HepG2 (cell line): ENCODE results near the gene PCDH11Y.
"Not testable (repeated sequence)": the region's sequence is repeated elsewhere in the genome, so short reads cannot be mapped to it uniquely, and the experiment has no call there.

Source experiments
- CEBPB ChIP-seq: IDR thresholded peaks from 2 replicates; pipeline ENCODE4 v1.6.1; 2011; ENCODE audit warnings: low read depth, low read length, improper control_type of control experiment, borderline replicate concordance
- DNMT1 ChIP-seq: sonication (generic); formaldehyde crosslinking; IDR thresholded peaks from 2 replicates; pipeline ENCODE4 v1.5.1; 2020; ENCODE audit warnings: mild to moderate bottlenecking, missing genetic modification reagents
- E2F5 ChIP-seq: sonication (generic); formaldehyde crosslinking; conservative IDR thresholded peaks from 2 replicates; pipeline ENCODE4 v1.4.0; 2020; ENCODE audit warnings: missing genetic modification reagents
- EP300 ChIP-seq, 3 experiments: sonication (generic) in 1 of 3; formaldehyde crosslinking in 1 of 3; IDR thresholded peaks; 2 replicates each; pipeline versions ENCODE4 v1.5.1 to v1.6.1; 2011 to 2020; ENCODE audit warnings: low read depth in 2 of 3, low read length in 2 of 3, borderline replicate concordance in 1 of 3, improper control_type of control experiment in 1 of 3, mild to moderate bottlenecking in 1 of 3, missing genetic modification reagents in 1 of 3, moderate library complexity in 1 of 3
- HNF4A ChIP-seq: sonication (generic); formaldehyde crosslinking; IDR thresholded peaks from 2 replicates; pipeline ENCODE4 v1.4.0; 2020; ENCODE audit warnings: missing genetic modification reagents
- MED1 ChIP-seq: sonication (generic); formaldehyde crosslinking; IDR thresholded peaks from 2 replicates; pipeline ENCODE4 v1.4.0; 2020; ENCODE audit warnings: missing genetic modification reagents
- MED13 ChIP-seq: sonication (generic); formaldehyde crosslinking; IDR thresholded peaks from 2 replicates; pipeline ENCODE4 v1.5.0; 2020; ENCODE audit warnings: missing genetic modification reagents
- NR1H2 ChIP-seq: sonication (generic); formaldehyde crosslinking; IDR thresholded peaks from 2 replicates; pipeline ENCODE4 v1.8.1; 2022; ENCODE audit warnings: low read depth, missing genetic modification reagents, borderline replicate concordance
- RBM22 ChIP-seq: fragments of 200-400 bp; formaldehyde crosslinking; optimal IDR thresholded peaks from 2 replicates; pipeline ENCODE3; 2017; ENCODE audit warnings: mild to moderate bottlenecking, low read length, moderate library complexity
- SAP130 ChIP-seq: IDR thresholded peaks from 2 replicates; pipeline ENCODE4 v1.6.1; 2016; ENCODE audit warnings: low read depth
- SRF ChIP-seq: IDR thresholded peaks from 2 replicates; pipeline ENCODE4 v1.6.1; 2011; ENCODE audit warnings: mild to moderate bottlenecking, low read depth, low read length, moderate library complexity
- STAG1 ChIP-seq: sonication (generic); formaldehyde crosslinking; IDR thresholded peaks from 2 replicates; pipeline ENCODE4 v1.4.0; 2020; ENCODE audit warnings: missing genetic modification reagents
- TCF7L2 ChIP-seq: IDR thresholded peaks from 2 replicates; pipeline ENCODE4 v1.6.1; 2011; ENCODE audit warnings: mild to moderate bottlenecking, low read depth, low read length, moderate library complexity
- ZNF572 ChIP-seq: sonication (generic); formaldehyde crosslinking; IDR thresholded peaks from 2 replicates; pipeline ENCODE4 v1.5.1; 2020; ENCODE audit warnings: mild to moderate bottlenecking, missing genetic modification reagents

GRCh38 chrY:5038972-5039523, 39.0 kb downstream of the PCDH11Y start:
- TF ChIP-seq TCF7L2; MED13 (CRISPR knock-in tag); SAP130 (CRISPR knock-in tag); HNF4A; STAG1; NR1H2; DNMT1 (CRISPR knock-in tag); MED1; RBM22; EP300 (IDR thresholded peaks at IDR 0.05; ENCODE audit: low read depth in 2 of 2, low read length in 2 of 2); EP300 (CRISPR knock-in tag; IDR thresholded peaks at IDR 0.05; ENCODE audit: borderline replicate concordance); SRF; E2F5; ZNF572; CEBPB: not testable (repeated sequence)
